UCSD-AML1 (cell line): Measurements from ENCODE around the gene KCNJ16.

ENCODE experiments used
- DNase-seq: peaks from one replicate; lab custom pipeline; 2025; ENCODE audit not compliant: unreplicated experiment; lab: John Stamatoyannopoulos, UW

The KCNJ16 gene

DNA sequence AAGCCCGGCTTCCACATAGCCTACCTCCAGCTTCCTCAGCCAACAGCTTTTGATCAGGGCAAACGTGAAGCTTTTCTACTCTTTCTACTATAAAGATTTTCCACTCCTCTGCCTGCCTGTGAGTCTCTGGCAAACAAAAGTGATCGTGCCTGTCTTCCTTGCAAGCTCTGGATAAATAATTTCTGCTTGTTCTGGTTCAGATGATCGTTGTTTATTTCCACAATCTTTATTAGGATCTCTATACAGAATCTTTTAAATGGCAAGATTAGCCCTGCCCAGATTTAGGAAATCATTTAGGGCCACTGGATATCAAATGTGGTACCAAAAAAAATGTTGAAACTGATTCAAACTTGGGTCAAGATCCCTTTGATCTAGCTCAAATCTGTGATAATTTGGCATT is 20.4 kb downstream of the KCNJ16 start:
- DNase-seq: no peak

DNA sequence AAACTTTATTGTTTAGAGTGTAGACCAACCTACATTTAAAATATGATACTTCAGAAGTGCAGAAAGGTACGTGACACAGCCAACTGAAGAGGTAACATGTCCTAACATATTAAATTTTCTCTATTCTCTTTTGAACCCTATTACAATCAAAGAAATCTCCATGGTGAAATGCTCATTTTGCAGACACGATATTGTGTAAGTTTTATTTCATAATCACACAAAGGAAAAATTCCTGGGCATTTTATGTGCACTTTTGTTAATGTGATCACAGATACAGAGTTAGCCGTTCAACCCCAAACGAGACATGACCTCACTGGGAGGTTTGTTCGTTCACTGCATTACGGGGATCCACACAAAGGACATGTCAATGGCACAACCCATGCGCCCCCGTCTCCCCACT is 21.8 kb downstream of the KCNJ16 start:
- no peak for DNase-seq

DNA sequence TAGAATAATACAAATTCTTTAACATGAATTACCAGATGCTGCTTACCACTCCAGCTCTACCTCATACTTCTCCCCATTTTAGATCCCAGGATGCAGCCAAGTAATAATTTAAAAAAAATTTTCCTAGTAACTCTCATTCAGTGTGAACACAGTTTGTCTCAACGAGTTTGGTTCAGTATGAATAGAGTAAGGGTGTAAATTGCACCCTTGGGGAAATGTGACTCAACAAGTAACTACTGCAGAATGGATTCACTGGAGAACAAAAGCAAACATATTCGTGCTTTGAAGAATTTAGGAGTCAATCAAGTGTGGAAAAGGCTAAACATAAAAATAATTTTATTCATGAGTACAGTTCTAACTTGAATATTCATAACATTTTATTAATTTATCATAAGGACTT is 23.0 kb downstream of the KCNJ16 start:
- no peak for DNase-seq

- no peak for DNase-seq
Observed at GRCh38 chr17:70099294-70099693, 24.3 kb downstream of the KCNJ16 start.

DNA sequence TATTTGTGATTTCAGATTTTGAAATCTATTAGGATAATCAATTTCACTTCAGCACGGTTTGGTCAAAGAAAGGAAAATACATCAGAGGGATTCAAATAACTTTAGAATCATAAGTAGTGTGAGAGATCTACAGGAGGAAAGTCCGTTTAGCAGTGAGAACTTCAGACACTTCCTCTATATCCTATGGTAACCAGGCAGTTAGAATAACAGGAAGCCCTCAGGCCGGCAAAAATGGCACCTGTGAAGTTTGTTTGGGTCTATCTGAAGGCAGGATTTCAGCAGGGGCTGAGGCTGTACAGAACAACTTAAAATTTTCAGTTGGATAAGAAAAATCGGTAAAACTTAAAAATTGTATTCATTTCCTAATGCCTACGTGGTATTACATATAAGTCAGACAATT is 24.9 kb downstream of the KCNJ16 start:
- peak; percentile 9 for DNase-seq

DNA sequence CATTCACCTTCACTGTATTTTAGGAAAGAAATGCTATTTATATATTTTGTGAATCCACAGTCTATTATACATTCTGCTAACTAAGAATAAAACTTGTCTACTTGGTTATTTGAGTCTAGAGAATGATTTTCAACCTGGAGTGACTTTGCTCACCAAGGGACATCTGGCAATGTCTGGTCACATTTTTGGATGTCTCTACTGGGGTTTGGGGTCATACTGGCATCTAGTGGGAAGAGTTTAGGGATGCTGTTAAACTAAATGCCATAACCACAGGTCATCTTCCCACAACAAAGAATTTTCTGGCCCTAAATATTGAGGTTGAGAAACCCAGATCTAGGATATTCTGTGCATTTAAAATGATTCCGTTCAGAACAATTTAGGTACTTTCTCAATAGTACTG is 26.0 kb downstream of the KCNJ16 start:
- DNase-seq: no peak

DNA sequence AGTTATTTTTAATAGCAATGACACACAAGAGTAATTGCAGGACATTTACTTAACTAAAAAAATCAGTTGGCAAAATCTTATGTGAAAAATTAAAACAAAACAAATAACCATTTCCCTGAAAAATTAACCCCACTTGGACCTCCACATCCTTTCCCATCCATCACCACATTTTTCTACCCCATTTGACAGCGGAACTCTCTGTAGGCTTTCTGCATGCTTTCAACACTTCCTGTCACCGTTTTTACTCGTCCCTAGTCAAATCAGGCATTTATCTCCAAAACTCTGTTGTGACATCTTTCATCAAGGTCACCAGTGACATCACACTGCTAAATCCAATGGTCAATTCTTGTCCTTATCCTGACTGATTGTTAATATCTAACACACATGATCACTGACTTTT is 27.5 kb downstream of the KCNJ16 start:
- DNase-seq: no peak

- DNase-seq: no peak
Observed at GRCh38 chr17:70104791-70105523, 29.9 kb downstream of the KCNJ16 start.

- no peak for DNase-seq
Observed at GRCh38 chr17:70105641-70106040, 30.6 kb downstream of the KCNJ16 start.

DNA sequence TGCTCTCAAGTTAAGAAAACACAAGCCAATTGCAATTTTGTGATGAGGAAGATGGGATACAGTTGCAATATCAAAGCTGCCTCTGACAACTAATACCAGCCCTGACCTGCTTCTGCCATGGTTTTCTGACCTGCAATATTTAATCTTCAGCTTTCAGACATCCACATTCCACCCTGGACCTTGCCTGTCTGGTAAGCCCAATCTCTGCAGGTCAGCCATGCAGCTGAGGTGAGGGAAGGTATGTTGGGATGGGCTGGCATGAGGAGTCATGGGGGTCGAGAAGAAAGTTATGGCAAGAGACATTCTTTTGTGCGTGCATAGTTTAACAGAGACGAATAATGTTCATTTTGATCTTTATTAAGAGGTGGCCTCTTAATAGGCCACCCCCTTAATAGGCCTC is 31.5 kb downstream of the KCNJ16 start:
- no peak for DNase-seq

DNA sequence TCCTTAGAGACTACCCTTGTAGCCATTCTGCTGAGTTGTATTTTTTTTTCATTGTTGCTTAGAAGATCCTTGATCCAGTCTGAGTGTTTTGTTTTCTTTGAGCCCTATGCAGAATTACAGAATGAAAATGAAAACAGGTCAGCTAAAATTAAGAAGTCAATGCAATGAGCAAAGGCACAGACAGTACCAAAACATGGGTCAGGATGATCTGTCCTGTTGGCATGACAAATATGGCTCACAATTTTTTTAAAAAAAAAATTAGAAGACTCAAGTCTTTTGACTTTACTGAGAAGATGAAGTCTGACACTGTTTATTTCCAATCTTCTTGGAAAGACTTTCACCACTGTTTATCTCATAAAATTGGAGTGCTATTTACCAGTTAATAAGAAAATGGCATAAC is 32.4 kb downstream of the KCNJ16 start:
- no peak for DNase-seq

DNA sequence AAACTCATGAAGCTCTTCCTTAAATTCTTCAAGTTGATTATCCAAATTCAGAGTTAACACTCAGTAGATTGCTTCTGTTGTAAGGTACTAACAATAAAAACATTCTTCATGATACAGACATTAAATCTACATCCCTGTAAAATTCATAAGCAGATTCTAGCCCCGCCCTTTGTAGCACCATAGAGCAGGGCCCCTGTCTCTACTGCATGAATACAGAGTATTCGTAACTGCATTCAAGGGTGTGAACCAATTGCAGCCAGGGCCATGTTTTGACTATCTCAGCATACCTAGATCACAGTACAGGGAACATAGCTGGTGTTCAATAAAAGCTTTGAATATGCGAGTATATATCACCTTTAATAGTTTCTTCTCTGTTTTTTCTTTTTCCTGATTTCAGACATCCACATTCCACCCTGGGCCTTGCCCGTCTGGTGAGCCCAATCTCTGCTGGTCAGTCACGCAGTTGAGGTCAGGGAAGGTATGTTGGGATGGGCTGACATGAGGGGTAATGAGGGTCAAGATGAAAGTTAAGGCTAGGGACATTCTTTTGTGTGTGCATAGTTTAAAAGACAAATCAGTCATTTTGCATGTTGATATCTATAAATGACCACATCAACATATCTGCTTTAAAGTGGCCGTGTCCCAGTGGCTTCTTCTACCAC is 33.0 kb downstream of the KCNJ16 start:
- DNase-seq: no peak

GRCh38 chr17:70109497-70109896 is 34.5 kb downstream of the KCNJ16 start:
- DNase-seq: no peak

- DNase-seq: no peak
Observed at GRCh38 chr17:70110443-70110880, 35.4 kb downstream of the KCNJ16 start.

GRCh38 chr17:70111201-70111600 is 36.2 kb downstream of the KCNJ16 start:
- DNase-seq: no peak

DNA sequence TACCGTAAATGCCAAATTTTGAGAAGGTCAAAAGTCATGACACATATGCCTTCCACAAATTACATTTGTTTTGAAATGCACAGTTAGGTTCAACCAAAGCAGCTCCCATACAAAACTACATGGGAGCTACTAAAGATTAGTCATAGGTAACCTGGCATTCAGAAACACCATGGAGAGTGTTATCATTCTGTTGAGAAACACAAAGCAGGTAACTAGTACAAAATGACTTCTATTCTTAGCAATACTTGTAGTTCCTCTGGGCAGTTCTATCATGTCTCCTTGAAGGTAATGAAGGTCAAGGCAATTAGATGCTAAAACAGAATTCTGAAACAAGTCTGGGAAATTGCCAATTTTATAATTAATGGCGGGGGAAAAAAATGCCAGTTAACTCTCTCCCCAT is 39.4 kb downstream of the KCNJ16 start:
- no peak for DNase-seq

- no peak for DNase-seq
Observed at GRCh38 chr17:70115126-70115525, 40.1 kb downstream of the KCNJ16 start.

DNA sequence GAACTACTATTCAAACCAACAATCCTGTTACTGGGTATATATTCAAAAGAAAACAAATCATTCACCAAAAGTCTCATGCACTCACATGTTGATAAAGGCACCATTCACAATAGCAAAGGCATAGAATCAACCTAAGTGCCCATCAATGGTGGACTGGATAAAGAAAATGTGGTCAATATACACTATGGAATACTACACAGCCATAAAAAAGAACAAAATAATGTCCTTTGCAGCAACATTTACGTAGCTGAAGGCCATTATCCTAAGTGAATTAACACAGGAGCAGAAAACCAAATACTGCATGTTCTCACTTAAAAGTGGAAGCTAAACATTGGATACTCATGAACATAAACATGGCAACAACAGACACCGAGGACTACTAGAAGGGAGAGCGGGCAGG is 41.9 kb downstream of the KCNJ16 start:
- DNase-seq: no peak

DNA sequence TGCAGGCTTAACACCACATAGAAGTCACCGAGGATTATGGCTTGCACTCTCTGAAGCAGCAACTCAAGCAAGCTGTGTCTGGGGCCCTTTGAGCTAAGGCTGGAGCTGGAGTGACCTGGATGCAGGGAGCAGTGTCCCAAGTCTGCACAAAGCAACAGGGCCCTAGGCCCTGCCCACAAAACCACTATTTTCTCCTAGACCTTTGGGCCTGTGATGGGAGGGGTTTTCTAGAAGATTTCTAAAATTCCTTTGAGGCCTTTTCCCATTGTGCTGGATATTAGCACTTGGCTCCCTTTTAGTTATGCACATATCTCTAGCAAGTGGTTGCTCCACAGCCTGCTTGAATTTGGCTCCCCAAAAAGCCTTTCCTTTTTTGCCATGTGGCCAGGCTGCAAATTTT is 44.5 kb downstream of the KCNJ16 start:
- DNase-seq: no peak

- DNase-seq: no peak
Observed at GRCh38 chr17:70119983-70120382, 45.0 kb downstream of the KCNJ16 start.

GRCh38 chr17:70120425-70120824 is 45.4 kb downstream of the KCNJ16 start:
- DNase-seq: no peak

- DNase-seq: no peak
Observed at GRCh38 chr17:70121126-70121525, 46.1 kb downstream of the KCNJ16 start.

GRCh38 chr17:70123193-70123592 is 48.2 kb downstream of the KCNJ16 start:
- DNase-seq: no peak
